ENCODE data around the gene EEA1. TPM values are rescaled to one million over a fixed set of nuclear protein-coding genes. Genes with fewer than 3 reads are reported as not detected.
A peak's percentile ranks its signal among the peaks of the same experiment; 100 is the strongest.

EEA1 gene
- total and polyA plus RNA-seq, 2 of the 4 experiments (the other 2 are of a cell fraction), result 4.6 to 12.5 TPM

DNA sequence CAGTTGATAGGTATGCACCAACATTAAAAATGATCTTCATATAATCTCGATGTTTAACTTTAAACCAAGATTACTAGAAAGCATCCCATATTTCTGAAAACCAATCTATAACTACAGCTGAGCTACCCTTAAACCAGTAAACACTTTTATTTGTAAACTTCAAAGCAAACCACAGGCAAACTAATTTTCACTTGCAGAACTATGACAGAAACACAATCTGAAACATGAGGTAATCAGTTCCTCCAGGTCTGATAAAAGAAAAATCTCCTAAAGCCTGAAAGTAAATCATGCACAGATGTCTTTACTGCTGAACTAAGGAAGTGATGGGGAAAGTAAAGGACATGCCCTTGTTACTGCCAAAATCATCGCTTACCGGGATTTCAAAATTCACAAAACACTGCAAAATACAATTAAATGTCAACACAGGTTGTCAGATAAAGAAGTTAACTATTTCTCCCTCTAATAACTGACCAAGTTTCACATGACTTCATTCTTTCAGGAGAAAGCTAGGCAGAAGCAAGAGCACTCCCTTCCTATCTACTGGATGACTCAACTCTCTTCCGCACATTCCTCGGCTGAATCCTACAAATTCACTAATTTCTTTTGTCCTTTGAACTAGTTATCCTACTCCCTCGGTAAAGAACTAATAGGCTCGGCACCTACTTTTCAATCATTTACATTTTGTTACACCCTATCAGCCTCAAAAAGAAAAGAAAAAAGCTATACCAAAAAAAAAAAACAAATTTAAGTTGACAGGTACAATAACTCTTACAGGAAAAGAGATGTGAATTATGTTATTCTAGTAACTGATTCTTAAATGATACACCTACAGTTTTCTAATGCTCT, 1.4 kb downstream of the EEA1 start:
- Histone ChIP-seq H2AFZ (replicated peaks; ENCODE audit: low read length, poor library complexity) (no peak overlapping the region), H3K4me1 (ENCODE audit: control insufficient read depth, insufficient read depth, low read length) (peaks cover 8% of the 10 kb centered on the region), H2AK5ac (ENCODE audit: low read depth, low read length) (no peak overlapping the region; the same call in 1 of the 2 replicates), H2BK120ac (ENCODE audit: low read depth, low read length) (peak overlapping the region; percentile 73), H2BK20ac (ENCODE audit: low read depth, low read length) (no peak overlapping the region), H3K27me3 (ENCODE audit: control insufficient read depth, insufficient read depth, low read length) (no peaks in the 10 kb centered on the region), H4K20me1 (ENCODE audit: insufficient read depth, low read length) (peaks cover 23% of the 10 kb centered on the region), H3K4ac (ENCODE audit: low read depth, low read length) (peak overlapping the region; percentile 94; the same call in 1 of the 2 replicates), H3K14ac (replicated peaks; ENCODE audit: low read depth, low read length) (peak overlapping the region; percentile 96; the same call in 1 of the 2 replicates), H4K8ac (ENCODE audit: low read depth in 2 of 2, low read length in 2 of 2) (peak overlapping the region in 1 of 2 experiments; percentile 83; a peak in 1 of 4 replicates), H3K27ac (ENCODE audit: insufficient read depth, low read length) (peak overlapping the region; percentile 100), H2BK15ac (ENCODE audit: low read depth, low read length) (no peak overlapping the region), H3K4me2 (ENCODE audit: low read depth, low read length) (peak overlapping the region; percentile 98), H3K36me3 (ENCODE audit: control insufficient read depth, insufficient read depth, low read length) (no peaks in the 10 kb centered on the region), H4K91ac (ENCODE audit: insufficient read depth, low read depth, low read length) (no peak overlapping the region; the same call in 1 of the 2 replicates), H3K23ac (ENCODE audit: low read depth, low read length) (peak overlapping the region; percentile 85; the same call in 1 of the 2 replicates), H3K9ac (ENCODE audit: low read depth, low read length) (peak overlapping the region; percentile 99), H4K5ac (ENCODE audit: low read depth, low read length) (peak overlapping the region; percentile 54; the same call in 1 of the 2 replicates), H3K9me3 (ENCODE audit: control insufficient read depth, insufficient read depth, low read length) (no peaks in the 10 kb centered on the region), H3K18ac (ENCODE audit: low read depth, low read length) (peak overlapping the region; percentile 79), H3K56ac (ENCODE audit: extremely low read depth, insufficient read depth, low read length) (peak overlapping the region; percentile 83), H3K9me1 (ENCODE audit: insufficient read depth, low read length) (peaks cover 6% of the 10 kb centered on the region), H3K79me1 (ENCODE audit: low read depth in 1 of 2, low read length in 2 of 2) (peaks cover 4 to 32% of the 10 kb centered on the region in 2 experiments; a peak in 2 of 4 replicates), H2BK5ac (ENCODE audit: low read depth, low read length, poor library complexity, severe bottlenecking) (peak overlapping the region; percentile 93), H3K4me3 (ENCODE audit: insufficient read depth, low read depth, low read length) (peak overlapping the region; percentile 86), H2AK9ac (replicated peaks; ENCODE audit: low read depth, low read length, poor library complexity) (no peak overlapping the region)
- 0% methylated on average over 2 of the region's 7 CpGs; no CpG with 5 or more reads in 1 of the 2 experiments for WGBS, 2 experiments (ENCODE audit: extremely low coverage in 2 of 2, insufficient read length in 1 of 2)
- no TSS peak for BruUV-seq (replicated peaks)
- CTCF ChIA-PET, result interaction anchor here (1.0 to 1.6 kb wide), 5 partner anchors 18 to 139 kb away, joined by 3 to 7 read pairs (median 3); no protein-coding TSS in a partner anchor
- in situ Hi-C loops (cut with MboI; ENCODE audit: low sequenced_read_pairs), result no loop called here
- dilution Hi-C loops (cut with HindIII; ENCODE audit: low sequenced_read_pairs, unreplicated experiment), result no loop called here
- intact Hi-C loops (cut with micrococcal nuclease), result loop anchor here (5.0 kb wide), 2 partner anchors 45 to 490 kb away; no protein-coding TSS in a partner anchor
- ATAC-seq (ENCODE audit: low read depth) (0 out of 2 replicates have a peak, but pooled peaks have one; percentile 3), DNase-seq (peak; percentile 77)
- TF ChIP-seq NFE2L2 (IDR thresholded peaks at IDR 0.05; ENCODE audit: low read depth, low read length) (no peak), MXI1 (IDR thresholded peaks at IDR 0.05; ENCODE audit: borderline replicate concordance, low read depth, low read length) (no peak), FOS (IDR thresholded peaks at IDR 0.05; ENCODE audit: low read depth, low read length) (peak; percentile 24; the same call in 1 of the 2 replicates), MAZ (IDR thresholded peaks at IDR 0.05; ENCODE audit: borderline replicate concordance, low read depth, low read length) (no peak), RAD21 (IDR thresholded peaks at IDR 0.05; ENCODE audit: low read length) (no peak), CEBPB (IDR thresholded peaks at IDR 0.05; ENCODE audit: low read depth, low read length) (0 out of 2 replicates have a peak, but pooled peaks have one; percentile 18), SMC3 (IDR thresholded peaks at IDR 0.05; ENCODE audit: low read depth, low read length) (no peak), CHD1 (IDR thresholded peaks at IDR 0.05; ENCODE audit: low read depth, low read length) (no peak), RCOR1 (IDR thresholded peaks at IDR 0.05; ENCODE audit: insufficient replicate concordance, low read length) (no peak), BHLHE40 (IDR thresholded peaks at IDR 0.05; ENCODE audit: low read depth, low read length) (0 out of 2 replicates have a peak, but pooled peaks have one; percentile 14)
- TF ChIP-seq, protein P1, sequence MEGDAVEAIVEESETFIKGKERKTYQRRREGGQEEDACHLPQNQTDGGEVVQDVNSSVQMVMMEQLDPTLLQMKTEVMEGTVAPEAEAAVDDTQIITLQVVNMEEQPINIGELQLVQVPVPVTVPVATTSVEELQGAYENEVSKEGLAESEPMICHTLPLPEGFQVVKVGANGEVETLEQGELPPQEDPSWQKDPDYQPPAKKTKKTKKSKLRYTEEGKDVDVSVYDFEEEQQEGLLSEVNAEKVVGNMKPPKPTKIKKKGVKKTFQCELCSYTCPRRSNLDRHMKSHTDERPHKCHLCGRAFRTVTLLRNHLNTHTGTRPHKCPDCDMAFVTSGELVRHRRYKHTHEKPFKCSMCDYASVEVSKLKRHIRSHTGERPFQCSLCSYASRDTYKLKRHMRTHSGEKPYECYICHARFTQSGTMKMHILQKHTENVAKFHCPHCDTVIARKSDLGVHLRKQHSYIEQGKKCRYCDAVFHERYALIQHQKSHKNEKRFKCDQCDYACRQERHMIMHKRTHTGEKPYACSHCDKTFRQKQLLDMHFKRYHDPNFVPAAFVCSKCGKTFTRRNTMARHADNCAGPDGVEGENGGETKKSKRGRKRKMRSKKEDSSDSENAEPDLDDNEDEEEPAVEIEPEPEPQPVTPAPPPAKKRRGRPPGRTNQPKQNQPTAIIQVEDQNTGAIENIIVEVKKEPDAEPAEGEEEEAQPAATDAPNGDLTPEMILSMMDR (conservative IDR thresholded peaks at IDR 0.05; ENCODE audit: low read depth, low read length), result no peak
- POLR2A ChIA-PET (ENCODE audit: unreplicated experiment), result interaction anchor here (0.6 to 0.7 kb wide), 4 partner anchors 18 to 425 kb away, joined by 3 read pairs; no protein-coding TSS in a partner anchor
